Upper lobe of left lung (tissue), 4 donors: ENCODE results near the gene FXYD1.

Experiments
- CTCF ChIP-seq, 6 experiments: fragments of 450-650 bp in 4 of 6; fragments of 200-600 bp in 2 of 6; sonication (generic) in 2 of 6; IDR thresholded peaks; one replicate each; pipeline ENCODE4 v1.5.1; 2016 to 2019; ENCODE audit warnings: antibody characterized with exemption in 6 of 6
- POLR2AphosphoS5 ChIP-seq, 2 donors: sonication (generic); formaldehyde crosslinking; IDR thresholded peaks; one replicate each; pipeline ENCODE4 v1.5.1; 2017; ENCODE audit warnings: antibody characterized with exemption in 2 of 2

GRCh38 chr19:35169221-35169995 is 30.8 kb downstream of the FXYD1 start:
- TF ChIP-seq CTCF (IDR thresholded peaks at IDR 0.05) (no peak), POLR2AphosphoS5 (IDR thresholded peaks at IDR 0.05) (no peak)
